ENCODE results near the gene GLIS1. TPM values are rescaled to one million over a fixed set of nuclear protein-coding genes. Genes with fewer than 3 reads are reported as not detected.

Gene GLIS1
- total RNA-seq, 2 donors from 2014 or later, result 0.16 TPM; not detected in 1

GRCh38 chr1:53618500-53619366, 120.2 kb downstream of the GLIS1 start:
- H3K27ac ChIP-seq, result no peak overlapping the region
- no peak for DNase-seq
- H3K4me1 ChIP-seq, result no peaks in the 10 kb centered on the region
- intact Hi-C loops (cut with DNase I), result no loop called here
- H3K27me3 ChIP-seq, result no peaks in the 10 kb centered on the region
- H3K9ac ChIP-seq (ENCODE audit: low read depth in 2 of 2, low read length in 2 of 2), result no peak overlapping the region
- no peaks in the 10 kb centered on the region for H3K36me3 ChIP-seq
- H3K4me3 ChIP-seq, result no peak overlapping the region
- no peaks in the 10 kb centered on the region for H3K9me3 ChIP-seq
- no peak for TF ChIP-seq CTCF (IDR thresholded peaks at IDR 0.05)

- TF ChIP-seq CTCF (IDR thresholded peaks at IDR 0.05), result no peak
- H3K9me3 ChIP-seq, result no peaks in the 10 kb centered on the region
- intact Hi-C loops (cut with DNase I), result no loop called here
- no peak overlapping the region for H3K4me3 ChIP-seq
- no peaks in the 10 kb centered on the region for H3K36me3 ChIP-seq
- H3K4me1 ChIP-seq, result no peaks in the 10 kb centered on the region
- no peaks in the 10 kb centered on the region for H3K27me3 ChIP-seq
- no peak overlapping the region for H3K9ac ChIP-seq (ENCODE audit: low read depth in 2 of 2, low read length in 2 of 2)
- no peak for DNase-seq
- H3K27ac ChIP-seq, result no peak overlapping the region
Measured at GRCh38 chr1:53617851-53618499, 121.0 kb downstream of the GLIS1 start.

GRCh38 chr1:53617382-53617781, 121.6 kb downstream of the GLIS1 start:
- TF ChIP-seq CTCF (IDR thresholded peaks at IDR 0.05), result no peak
- DNase-seq, result no peak

GRCh38 chr1:53616927-53617326, 122.0 kb downstream of the GLIS1 start:
- H3K27me3 ChIP-seq, result no peaks in the 10 kb centered on the region
- no peaks in the 10 kb centered on the region for H3K9me3 ChIP-seq
- H3K4me3 ChIP-seq, result no peak overlapping the region
- intact Hi-C loops (cut with DNase I), result no loop called here
- no peaks in the 10 kb centered on the region for H3K36me3 ChIP-seq
- H3K27ac ChIP-seq, result no peak overlapping the region
- no peak overlapping the region for H3K9ac ChIP-seq (ENCODE audit: low read depth in 2 of 2, low read length in 2 of 2)
- no peaks in the 10 kb centered on the region for H3K4me1 ChIP-seq
- no peak for DNase-seq
- TF ChIP-seq CTCF (IDR thresholded peaks at IDR 0.05), result no peak

More at GRCh38 chr1:53617382-53617781, 121.6 kb downstream of the GLIS1 start:
- H3K27me3 ChIP-seq, result no peaks in the 10 kb centered on the region
- no peak overlapping the region for H3K9ac ChIP-seq (ENCODE audit: low read depth in 2 of 2, low read length in 2 of 2)
- no peaks in the 10 kb centered on the region for H3K9me3 ChIP-seq
- no peaks in the 10 kb centered on the region for H3K4me1 ChIP-seq
- no peak overlapping the region for H3K4me3 ChIP-seq
- H3K36me3 ChIP-seq, result no peaks in the 10 kb centered on the region
- intact Hi-C loops (cut with DNase I), result no loop called here
- no peak overlapping the region for H3K27ac ChIP-seq

- Histone ChIP-seq H3K27ac (no peak overlapping the region), H3K4me1 (no peaks in the 10 kb centered on the region), H3K9ac (ENCODE audit: low read depth in 2 of 2, low read length in 2 of 2) (no peak overlapping the region), H3K4me3 (no peak overlapping the region), H3K27me3 (no peaks in the 10 kb centered on the region), H3K36me3 (no peaks in the 10 kb centered on the region), H3K9me3 (no peaks in the 10 kb centered on the region)
- DNase-seq, result no peak
- intact Hi-C loops (cut with DNase I), result no loop called here
- TF ChIP-seq CTCF (IDR thresholded peaks at IDR 0.05), result no peak
Measured at GRCh38 chr1:53616511-53616910, 122.5 kb downstream of the GLIS1 start.
